Activated T-cell treated with anti-CD3 and anti-CD28 coated beads for 4 hours (primary cell): ENCODE measurements around the gene TRIM15.
"Not testable (repeated sequence)": the region's sequence is repeated elsewhere in the genome, so short reads cannot be mapped to it uniquely, and the experiment has no call there.

Experiments used
- DNase-seq: peaks from one replicate; pipeline ENCODE4 v3.0.0-alpha.2; 2020

The TRIM15 gene

DNA sequence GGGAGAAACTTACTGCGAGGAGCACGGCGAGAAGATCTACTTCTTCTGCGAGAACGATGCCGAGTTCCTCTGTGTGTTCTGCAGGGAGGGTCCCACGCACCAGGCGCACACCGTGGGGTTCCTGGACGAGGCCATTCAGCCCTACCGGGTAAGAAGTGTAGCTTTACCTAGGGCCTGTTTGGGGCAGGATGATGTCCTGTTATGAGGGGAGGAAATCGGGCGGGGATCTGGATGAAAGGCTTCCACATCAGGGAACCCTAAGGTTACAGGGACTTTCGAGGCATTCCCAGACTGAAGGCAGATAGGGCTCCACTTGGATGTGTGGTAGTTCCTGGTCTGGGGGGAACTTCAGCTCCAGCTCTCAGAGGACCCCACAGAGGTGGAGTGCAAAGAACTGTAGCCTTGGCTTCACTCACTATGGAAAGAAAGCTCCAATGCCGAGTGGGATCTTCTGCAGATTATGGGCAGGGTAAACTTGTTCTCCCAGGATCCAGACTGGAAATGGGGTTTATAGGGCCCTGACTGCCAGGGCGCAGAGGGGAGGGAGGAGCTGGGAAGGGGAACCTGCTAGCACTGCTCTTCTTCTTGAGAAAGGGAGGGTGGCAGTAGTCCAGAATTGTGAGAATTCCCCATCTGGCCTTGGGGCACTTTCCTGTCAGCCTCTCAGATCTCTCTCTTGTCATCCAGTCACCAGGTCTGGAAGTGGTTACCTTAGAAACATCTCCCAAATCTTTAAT lies 740 bp downstream of the TRIM15 start:
- DNase-seq: no peak

- no peak for DNase-seq
Measured at GRCh38 chr6:30164714-30165113, 1.4 kb downstream of the TRIM15 start.

- DNase-seq: not testable (repeated sequence)
Measured at GRCh38 chr6:30165238-30165637, 1.9 kb downstream of the TRIM15 start.

GRCh38 chr6:30167101-30167500 lies 3.8 kb downstream of the TRIM15 start:
- no peak for DNase-seq

- no peak for DNase-seq
Measured at GRCh38 chr6:30168741-30169140, 5.4 kb downstream of the TRIM15 start.

- no peak for DNase-seq
Measured at GRCh38 chr6:30169658-30170614, 6.6 kb downstream of the TRIM15 start.

DNA sequence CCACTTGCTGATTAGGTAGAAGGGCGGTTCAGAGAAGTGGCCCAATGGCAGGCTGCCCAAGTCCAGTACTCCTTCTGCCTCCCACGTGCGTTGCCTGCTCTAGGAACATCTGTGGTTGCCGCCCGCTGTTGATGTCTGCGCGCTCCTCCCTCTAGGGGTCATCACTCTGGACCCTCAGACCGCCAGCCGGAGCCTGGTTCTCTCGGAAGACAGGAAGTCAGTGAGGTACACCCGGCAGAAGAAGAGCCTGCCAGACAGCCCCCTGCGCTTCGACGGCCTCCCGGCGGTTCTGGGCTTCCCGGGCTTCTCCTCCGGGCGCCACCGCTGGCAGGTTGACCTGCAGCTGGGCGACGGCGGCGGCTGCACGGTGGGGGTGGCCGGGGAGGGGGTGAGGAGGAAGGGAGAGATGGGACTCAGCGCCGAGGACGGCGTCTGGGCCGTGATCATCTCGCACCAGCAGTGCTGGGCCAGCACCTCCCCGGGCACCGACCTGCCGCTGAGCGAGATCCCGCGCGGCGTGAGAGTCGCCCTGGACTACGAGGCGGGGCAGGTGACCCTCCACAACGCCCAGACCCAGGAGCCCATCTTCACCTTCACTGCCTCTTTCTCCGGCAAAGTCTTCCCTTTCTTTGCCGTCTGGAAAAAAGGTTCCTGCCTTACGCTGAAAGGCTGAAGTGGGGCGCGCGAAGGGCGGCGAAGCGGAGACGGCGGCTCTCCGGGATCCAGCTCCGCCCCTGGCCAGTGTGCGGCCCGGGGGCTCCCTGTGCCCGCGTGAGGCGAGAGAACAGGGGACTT lies 8.5 kb downstream of the TRIM15 start:
- no peak for DNase-seq

GRCh38 chr6:30172681-30173080 lies 9.3 kb downstream of the TRIM15 start:
- no peak for DNase-seq

- no peak for DNase-seq
Measured at GRCh38 chr6:30175765-30176164, 12.4 kb downstream of the TRIM15 start.

DNA sequence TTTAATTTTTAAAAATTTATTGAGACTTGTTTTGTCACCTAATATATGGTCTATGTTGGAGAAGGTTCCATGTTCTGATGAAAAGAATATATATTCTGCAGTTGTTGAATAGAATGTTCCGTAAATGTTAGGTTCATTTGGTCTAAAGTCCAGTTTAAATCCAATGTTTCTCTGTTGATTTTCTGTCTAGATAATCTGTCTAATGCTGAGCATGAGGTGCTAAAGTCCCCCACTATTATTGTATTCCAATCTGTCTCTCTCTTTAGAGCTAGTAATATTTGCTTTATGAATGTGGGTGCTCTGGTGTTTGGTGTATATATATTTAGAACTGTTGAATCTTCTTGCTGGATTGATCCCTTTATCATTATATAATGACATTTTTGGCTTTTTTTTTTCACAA lies 15.5 kb downstream of the TRIM15 start:
- no peak for DNase-seq

GRCh38 chr6:30180145-30180544 lies 16.8 kb downstream of the TRIM15 start:
- no peak for DNase-seq

- no peak for DNase-seq
Measured at GRCh38 chr6:30184417-30185031, 21.2 kb downstream of the TRIM15 start.

DNA sequence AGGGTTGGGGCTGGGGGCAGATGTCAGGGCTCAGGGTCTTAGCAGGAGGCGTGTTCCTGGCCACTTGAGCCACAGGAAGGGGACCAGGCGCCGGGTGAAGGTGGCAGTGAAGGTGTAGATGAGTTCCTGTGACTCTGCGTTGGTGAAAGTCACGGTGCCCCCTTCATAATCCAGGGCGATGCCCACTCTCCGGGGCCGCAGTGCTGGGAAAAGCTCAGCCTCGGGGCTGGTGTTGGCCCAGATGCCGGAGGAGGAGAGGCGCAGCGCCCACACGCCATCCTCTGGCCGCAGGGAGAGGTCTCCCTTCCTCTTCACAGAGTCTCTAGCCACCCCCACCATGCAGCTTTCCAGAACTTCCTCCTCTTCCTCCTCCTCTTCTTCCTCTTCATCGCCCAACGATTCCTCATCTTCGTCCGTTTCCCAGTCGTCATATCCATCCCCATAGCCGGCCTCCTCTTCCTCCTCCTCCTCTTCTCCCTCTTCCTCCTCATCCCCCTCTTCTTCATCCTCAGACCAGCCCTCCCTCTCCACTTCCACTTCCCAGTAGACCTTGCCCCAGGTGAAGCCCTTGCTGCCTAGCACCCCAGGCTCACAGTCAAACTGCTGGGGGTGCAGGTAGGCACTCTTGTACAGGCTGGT lies 22.6 kb downstream of the TRIM15 start:
- no peak for DNase-seq

DNA sequence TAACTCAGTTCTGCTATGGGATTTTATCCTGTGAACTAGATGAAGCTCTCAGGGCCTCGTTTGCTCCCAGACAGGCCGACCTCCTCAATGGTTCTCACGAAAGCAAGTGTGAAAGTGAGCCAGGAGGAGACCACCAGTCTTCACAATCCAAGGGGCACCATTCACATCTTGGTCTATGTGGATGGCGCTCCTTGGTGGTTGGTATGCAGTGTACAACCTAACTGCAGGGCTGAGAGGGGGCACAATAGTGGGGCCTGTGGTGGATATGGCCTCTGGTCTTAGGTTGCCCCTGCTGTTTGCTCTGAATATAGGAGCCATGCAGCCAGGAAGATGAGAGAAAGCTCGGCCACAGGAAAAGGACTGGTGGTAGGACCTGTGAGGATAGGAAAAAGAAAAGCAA lies 25.2 kb downstream of the TRIM15 start:
- DNase-seq: no peak

DNA sequence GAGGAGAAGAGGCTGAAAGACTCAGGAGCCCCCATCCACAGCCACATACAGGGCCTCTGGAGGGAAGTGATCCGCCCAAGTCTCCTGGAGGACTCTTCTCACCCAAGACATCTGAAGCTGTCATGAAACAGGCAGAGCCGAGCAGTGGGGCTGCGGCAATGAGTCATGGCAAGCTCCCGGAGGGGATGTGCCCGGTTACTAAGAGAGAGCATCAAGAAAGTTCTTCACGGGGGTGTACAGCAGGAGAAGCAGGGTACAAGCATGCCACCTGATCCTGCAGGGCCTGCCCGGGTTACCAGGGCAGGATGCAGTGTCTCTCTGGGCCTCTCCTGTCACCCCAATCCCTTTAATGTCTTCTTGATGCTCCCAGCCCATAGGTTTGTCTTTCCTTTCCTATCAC lies 28.7 kb downstream of the TRIM15 start:
- no peak for DNase-seq

DNA sequence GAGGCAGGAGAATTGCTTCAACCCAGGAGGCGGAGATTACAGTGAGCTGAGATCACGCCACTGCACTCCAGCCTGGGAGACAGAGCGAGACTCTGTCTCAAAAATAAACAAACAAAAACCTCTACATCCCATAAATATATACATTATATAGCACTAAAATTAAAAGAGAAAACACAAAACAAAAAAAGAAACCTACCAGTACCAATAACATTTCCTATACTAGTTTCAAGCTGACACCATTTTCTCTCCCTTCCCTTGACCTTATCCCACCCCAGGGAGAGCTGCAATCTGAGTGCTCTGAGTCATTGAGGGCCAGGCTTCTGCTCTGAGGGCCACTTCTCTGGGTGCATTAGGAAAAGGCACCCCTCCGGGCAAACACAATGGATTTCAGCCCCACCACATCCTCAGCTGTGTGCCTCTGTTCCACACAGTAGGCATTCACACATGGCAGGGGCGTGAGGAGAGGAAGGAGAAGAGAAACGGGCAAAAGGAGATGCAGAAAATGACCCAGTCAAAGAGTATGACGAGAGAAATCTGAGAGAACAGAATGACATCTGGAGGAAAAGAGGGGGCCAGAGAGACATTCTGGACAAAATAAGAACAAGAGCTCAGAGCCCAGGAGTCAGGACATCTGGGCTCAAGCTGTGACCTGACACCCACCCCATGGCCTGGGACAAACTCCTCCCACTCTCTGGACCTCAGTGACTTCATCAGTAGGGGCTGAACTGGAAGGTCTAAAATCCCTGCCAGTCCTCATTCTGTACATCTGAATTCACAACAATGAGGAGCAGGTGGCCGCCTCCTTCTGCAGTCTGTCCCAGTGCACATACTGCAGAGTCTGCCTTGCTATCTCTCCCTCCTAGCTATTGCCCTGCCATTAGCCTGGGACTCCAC lies 31.7 kb downstream of the TRIM15 start:
- DNase-seq: no peak

GRCh38 chr6:30195951-30196350 lies 32.6 kb downstream of the TRIM15 start:
- DNase-seq: no peak

GRCh38 chr6:30196376-30196775 lies 33.0 kb downstream of the TRIM15 start:
- no peak for DNase-seq

- DNase-seq: no peak
Measured at GRCh38 chr6:30198166-30199084, 35.1 kb downstream of the TRIM15 start.
